Stimulated activated CD8-positive, alpha-beta memory T cell treated with anti-CD3 and anti-CD28 coated beads, Interleukin-15, amount 100 ng/mL, for 4 hours (primary cell): ENCODE results near the gene SORT1.
"Not testable (repeated sequence)": the region's sequence is repeated elsewhere in the genome, so short reads cannot be mapped to it uniquely, and the experiment has no call there.

Experiments used
- DNase-seq, 2 donors: peaks; one replicate each; pipeline ENCODE4 v3.0.0-alpha.2; 2020; ENCODE audit warnings: low read depth in 2 of 2

The SORT1 gene

DNA sequence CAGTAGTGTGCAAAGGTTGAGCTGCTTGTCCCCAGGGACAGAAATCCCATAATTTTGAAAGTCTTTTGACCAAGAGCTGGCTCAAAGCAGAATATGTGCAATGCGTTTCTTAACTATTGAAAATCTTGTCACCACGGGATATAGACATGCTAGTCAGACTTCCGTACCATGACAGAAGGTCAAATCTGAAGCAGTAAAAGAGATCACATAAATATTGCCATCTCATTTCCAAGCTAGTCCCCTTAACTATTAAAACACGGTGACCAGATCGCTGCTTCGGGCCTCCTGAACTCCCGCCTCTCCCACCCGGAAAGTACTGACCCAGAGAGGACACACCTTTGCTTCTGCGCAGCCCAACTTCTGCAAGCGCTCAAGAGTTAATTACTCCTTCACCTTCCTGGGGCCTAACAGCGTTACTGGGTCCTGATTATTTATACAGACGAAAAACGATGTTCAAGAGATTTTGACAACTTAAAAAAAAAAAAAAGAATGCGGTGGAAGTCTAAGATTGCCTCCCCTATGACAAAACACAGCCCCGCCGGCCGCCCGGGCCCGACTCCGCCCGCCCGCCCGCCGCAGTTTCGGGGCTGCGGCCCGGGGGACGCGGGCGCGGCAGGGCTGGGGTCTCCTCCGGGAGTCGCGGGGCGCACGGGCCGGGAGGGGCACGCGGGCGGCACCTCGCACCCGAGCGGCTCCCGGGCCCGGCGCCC lies 692 bp downstream of the SORT1 start:
- no peak for DNase-seq

DNA sequence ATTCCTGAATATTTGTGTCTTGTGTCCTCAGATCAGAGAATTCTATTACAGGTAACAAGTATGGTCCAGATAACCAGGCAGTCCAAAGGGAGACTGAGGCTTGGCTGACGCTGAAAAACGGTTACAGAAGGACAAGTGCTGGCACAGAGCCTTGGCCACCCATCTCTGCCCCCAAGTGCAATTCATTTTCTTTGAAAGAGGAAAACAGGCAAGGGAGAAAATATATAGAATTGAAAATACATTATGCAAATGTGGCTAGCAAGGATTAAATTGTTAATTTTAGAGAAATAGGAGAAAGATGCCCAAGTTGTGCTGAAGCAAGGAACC lies 1.2 kb downstream of the SORT1 start:
- no peak for DNase-seq

DNA sequence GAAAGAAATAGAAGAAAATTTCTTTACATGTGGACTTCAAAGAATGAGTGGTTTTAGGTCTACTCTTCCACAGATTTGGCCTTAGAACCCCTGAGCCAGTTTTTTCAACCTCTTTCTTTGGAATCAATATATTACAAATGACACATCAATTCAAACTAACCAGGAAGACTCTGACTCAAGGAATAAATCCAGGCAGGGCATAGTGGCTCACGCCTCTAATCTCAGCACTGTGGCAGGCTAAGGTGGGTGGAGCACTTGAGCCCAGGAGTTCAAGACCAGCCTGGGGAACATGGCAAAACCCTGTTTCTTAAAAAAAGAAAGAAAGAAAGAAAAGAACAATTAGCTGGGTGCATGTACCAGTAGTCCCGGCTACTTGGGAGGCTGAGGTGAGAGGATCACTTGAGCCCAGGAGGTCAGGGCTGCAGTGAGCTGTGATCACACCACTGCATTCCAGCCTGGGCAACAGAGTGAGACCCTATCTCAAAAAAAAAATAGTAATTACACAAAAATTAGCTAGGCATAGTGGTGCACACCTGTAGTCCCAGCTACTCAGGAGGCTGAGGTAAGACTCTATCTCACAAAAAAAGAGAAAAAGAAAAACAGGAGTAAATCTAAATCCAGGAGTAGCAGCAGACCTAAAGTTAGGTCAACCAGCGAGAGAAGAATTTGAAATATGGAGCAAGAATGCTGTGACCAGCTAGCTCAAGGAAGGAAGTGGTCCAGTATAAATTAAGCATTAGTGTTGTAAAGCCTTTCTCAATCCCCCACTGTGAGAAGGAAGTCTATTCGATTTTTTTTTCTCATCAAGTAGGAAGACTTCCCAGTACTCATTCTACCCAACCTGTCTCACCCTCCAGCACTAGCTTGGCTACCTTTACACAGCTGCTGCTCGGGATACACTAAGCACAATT lies 1.9 kb downstream of the SORT1 start:
- DNase-seq, result no peak

DNA sequence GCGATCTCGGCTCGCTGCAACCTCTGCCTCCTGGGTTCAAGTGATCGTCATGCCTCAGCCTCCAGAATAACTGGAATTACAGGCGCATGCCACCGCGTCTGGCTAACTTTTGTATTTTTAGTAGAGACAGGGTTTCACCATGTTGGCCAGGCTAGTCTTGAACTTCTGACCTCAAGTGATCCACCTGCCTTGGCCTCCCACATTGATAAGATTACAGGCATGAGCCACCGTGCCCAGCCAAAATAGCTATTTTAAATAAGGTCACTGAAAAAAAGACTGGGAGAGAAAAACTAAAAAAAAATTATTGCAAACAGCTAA lies 2.5 kb downstream of the SORT1 start:
- not testable (repeated sequence) for DNase-seq

DNA sequence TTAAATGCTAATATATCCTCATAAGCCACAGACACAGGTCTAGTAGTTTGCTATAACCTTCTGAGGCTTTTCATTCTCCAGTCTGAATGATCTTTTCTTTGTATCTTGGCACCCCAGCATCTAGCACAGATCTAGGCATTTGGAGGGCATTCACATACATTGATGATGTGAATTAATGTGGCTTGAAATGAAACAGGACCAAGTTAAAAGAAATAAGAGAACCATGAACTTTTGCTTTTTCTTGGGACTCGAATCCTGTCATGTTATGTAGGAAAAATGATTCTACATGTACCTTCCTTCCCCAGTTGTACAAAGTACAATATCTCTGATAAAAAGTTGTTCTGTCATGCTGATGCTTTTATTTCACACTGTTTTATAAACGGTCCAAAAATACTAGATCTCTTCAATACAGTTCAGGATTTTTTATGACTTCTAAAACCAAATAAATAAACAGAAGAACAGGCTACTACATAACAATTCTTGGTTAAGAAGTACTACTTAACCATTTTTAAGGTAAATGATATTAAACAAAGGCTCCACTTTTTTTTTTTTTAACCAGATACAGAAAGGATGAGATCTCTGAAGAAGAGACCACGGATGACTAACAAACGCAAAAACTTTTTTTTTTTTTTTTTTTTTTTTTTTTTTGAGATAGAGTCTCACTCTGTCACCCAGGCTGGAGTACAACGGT lies 3.0 kb downstream of the SORT1 start:
- DNase-seq, result no peak

DNA sequence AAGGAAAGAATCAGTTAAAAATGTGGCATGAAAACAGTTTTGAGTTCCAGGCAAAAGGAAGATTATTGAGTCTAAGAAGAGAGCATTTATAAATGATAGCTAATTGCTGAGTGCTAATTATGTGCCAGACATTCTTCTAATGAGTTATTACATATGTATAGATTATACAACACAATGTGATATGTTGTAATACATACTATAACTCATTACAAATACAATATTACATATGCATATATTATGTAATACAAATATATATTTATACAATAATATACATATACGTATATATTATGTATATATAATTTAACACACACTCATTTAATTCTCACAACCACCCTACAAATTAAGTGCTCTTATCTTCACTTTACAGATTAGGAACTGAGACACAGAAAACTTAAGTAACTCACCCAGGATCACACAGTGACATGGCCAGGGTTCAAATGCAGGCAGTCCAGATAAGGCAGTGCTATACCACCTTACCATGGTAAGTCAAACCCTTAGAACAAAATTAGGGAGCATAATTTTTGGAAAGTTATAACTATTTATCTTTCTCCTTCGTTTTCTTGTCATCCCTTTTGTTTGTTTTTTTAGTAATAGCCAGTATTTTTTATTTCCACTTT lies 4.0 kb downstream of the SORT1 start:
- no peak for DNase-seq

DNA sequence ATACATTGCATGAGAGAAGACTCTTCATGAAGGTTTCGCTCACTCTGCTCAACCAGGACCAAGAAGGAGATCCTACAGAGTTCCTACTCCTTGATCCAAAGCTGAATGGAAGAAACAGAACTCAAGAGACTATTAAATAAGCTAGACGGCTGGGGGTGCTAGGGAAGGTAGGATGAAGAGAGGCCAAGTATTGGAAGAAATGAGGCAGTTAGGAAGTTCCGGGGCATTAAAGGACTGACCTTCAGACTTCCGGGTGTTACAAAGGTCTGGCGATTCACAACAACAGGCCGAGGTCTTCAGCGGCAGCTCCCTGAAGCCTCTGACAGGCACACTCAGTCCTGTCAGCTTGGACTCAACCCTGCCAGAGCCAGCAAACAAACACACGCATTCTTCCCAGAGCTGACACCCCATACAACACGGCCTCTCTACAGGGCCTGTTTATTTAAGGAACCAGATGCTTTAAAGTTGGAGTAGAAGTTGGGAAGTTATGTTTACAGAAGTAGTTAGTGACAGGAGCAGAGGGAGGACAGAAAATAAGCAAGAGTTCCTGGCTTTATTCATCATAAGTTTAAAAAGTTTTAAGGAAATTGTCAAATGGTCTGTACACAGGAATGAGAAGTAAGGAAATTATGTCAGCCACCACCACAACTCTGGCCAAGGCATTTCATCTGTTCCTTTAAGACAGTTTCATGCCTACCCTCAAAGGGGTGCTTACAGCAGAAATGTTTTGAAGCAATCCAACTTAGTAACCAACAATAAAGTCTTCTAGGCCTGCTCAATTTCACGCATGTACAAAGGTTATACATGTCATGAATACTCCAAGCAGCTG lies 4.7 kb downstream of the SORT1 start:
- no peak for DNase-seq

DNA sequence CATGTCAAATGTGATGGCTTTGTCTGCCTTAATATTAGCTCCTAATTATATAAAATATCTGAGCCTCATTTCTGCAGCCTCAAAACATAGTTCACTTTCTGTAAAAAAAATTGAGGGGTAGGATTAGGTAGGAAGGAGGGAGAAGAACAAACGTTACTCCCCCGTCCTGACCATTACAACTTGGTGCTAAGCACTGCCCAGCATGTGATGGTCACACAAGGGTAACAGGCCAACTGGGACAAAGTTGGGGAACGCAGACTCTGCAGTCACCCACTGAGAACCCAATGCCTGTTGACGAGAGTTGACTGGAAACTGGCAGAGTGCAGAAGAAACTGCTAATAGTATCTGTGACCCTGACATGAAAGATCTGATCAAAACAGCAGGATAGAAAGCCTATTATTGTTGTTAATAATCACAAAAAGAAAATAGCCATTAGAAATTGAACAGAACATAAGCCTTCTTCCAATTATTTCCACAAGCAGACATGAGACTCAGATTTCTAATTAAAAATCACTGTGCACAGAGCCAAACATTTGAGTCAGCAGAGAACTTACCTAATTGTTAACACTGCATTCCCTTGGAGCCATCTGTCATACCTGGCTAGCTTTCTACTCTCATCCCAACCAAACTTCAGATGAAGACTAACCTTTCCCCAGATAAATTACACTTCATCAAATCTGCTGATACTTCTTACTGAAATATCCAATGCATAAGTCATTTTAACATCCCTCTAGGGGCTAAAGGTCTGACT lies 5.5 kb downstream of the SORT1 start:
- DNase-seq, result no peak

DNA sequence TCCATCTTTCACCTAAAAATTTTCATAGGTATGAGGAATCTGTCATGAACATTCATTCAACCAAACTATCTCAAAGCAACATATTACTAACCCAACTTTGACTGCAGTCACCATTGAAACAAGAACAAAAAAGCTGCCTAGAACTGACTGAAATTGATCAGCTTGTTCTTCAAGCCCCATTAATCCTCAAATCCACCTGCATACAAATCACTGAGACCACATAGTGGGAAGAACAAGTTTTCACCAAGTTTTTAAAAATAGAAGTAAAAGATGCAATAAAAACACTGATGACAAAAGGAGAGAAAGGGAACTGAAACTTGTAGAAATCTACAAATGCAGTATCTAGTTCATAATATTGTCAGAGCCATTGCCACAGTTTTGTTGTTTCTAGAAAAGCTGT lies 6.1 kb downstream of the SORT1 start:
- DNase-seq, result no peak

DNA sequence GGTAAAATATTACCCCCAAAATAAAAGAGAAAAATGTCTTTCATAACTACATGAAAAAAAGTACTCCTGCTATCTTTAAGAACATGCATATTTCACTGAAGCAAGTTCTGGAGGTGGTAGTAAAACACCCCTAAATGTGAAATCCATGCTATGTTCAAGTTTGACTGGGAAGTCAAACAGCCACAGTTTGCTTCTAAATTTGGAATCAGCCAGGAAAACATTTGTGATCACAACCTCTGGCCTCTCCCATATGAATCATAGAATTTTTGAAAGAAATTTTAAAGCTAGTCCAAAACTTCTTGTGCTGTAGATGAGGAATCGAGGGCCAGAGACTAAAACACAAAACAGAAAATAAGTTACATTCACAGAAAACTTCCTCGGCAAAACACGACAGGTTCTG lies 6.6 kb downstream of the SORT1 start:
- DNase-seq, result no peak

DNA sequence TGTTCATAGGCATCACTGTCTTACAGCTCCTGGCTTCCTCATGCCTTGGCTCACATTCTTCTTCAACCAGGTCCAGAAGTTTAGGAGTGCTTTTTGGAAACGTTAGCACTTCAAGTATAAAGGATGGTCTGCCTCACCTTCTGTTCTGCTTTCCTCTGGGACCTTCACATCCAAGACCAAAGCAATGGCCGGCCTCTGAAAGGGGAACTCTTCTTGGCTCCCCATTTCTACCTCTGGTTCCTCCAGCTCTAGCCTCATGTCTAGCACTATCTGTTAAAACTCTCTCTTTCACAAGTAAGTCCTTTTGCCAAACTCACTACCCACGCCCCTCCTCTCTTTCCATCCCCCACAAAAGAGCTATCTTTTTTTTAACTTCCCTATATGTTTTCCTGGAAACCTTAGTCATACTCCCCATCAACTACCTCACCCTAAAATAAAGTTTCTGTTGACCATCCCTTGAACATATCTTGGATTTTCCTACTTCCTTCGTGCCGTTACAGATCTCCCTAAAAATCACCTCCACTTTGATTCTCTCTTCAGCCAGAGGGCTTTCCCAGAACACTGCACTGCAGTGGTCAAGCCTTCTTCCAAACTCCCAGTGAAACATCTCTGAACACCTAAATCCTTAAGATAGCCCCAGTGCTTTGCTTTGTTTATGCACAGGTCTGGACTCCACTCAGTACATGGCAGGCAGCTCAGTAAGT lies 7.9 kb downstream of the SORT1 start:
- DNase-seq, result no peak

DNA sequence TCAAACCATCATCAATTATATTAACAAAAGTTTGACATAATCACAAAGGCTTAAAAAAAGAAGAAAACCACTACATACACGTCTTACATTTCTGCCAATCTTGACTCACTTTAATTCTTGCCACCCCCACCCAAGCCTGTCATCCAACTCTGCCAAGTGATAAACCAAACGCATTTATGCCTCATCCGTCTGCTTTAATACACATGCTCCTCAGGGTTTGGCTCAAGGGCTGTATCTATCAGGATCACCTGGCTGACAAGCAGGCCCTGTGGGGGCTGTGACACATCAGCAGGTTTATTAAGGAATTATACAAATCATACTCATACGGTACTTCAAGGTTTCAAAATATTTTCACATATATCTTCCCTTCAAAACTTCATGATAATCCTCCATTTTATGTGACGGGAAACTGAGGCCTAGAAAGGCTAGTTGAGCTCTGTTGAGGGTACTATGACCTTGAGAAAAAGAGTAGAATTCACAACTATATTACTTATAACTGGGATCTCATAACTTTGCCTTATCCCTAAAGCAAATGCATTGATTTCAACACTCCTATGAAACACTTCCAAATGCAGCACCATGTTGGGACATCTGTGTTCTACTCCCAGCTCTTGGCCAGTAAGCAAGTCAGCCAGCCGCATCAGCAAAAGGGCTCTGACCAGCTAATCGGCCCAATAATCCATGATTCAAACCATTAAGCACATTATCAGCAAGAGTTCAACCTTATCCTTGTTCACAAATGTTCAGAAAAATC lies 8.7 kb downstream of the SORT1 start:
- DNase-seq, result no peak

DNA sequence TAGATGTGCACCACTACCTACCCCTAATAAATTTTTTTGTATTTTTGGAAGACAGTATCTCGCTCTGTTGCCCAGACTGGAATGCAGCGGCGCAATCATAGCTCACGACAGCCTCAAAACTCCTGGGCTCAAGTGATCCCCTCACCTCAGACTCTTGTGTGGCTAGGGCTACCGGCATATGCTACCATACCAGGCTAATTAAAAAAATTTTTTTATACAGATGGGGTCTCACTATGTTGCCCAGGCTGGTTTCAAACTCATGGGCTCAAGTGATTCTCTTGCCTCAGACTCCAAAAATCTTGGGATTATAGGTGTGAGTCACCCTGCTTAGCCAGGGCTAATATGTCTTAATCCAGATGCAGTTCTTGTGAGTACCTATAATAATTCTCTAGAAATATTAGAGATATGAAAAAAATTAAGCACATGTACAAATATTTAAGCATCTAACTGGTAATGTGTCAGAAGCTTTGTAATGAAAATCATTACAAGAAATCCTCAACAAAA lies 9.5 kb downstream of the SORT1 start:
- DNase-seq, result no peak

DNA sequence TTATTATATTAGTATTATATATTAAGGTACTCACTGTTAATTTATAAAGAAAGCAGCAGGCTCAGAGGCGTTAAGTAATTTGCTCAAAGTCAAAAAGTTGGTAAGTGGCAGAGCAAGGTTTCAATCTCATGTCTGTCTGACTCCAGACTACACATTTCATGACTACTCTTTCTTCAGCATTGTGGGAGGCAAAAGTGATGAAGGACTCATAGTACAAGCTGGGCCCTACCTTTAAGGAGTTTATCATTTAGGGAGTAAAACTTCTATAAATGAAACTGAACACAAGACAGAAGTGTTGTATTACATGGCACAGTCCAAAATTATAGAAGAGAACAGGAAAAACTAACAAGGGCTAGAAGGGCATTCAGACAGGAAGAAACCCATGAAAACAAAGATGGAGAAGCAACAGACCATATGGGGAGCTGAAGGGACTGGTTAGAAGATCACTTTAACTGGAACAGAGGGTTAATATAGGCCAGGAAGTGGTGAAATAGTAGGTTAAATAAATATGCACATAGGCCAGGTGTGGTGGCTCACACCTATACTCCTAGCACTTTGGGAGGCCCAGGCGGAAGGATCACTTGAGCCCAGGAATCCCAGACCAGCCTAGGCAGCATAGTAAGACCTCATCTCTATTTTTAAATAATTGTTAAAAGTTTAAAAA lies 11.5 kb downstream of the SORT1 start:
- no peak for DNase-seq

DNA sequence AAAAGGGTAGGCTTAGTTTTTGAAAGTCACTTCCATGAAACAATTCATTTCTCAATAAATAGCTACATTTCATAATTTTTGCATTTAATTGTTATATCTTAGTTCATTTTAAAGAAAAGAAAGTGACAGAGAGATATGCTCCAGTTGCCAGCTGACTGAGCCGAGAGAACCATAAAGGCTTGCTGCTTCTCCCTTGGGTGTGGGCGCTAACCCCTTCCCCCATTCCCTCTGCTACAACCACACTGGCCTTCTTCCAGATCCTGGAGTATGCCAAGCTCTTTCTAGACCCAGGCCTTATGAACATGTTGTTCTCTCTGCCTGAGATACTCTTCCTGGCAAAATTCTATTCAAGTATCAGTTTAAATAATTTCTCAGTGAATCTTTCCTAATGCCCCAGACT lies 12.3 kb downstream of the SORT1 start:
- DNase-seq, result no peak

DNA sequence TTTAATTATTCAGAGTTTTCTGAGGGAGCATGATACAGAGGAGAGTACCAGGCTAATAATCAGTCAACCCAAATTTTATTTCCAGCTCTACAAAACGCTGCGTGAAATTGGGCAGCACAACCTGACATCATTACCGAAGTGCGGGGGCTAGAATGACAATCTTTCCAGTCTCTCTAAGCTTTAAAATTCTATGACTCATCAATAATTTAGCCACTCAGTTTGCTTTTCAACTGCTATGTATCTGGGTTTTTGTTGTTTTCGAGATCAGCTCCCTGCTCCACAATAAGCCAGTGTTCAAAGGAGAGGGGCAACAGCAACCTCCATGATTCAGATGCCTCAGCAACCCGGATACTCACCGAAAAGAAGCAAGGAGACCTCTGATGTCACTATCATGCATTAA lies 13.9 kb downstream of the SORT1 start:
- no peak for DNase-seq

DNA sequence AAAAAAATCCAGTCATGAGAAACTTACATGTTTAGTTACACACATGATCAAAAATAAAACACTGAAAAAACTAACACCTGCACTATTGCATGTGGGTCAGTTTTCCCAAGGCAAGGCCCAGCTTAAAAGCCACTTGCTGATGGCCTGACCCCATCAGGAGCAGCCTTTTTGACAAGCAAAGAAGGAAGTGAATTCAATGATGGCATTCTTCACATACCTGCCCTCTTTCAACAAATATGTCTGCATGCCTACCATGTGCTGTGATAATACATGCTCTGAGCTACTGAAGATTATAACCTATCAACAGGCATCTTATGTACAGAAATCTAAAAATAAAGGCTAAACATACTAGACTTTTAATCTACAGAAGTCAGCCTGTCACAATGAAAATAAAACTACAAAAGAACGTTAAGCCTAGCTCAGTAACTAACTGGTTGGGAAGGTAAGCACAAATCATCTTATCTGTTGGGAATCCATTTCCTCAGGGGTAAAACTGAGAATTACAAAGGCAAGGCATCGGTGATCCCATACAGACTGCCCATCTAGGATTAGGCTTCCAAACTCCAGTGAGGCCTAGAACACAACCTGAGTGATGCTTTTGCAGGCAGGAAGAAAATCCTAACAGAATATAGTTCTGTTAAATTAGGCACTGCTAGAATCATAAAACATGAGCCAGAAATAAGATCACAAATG lies 14.5 kb downstream of the SORT1 start:
- no peak for DNase-seq

DNA sequence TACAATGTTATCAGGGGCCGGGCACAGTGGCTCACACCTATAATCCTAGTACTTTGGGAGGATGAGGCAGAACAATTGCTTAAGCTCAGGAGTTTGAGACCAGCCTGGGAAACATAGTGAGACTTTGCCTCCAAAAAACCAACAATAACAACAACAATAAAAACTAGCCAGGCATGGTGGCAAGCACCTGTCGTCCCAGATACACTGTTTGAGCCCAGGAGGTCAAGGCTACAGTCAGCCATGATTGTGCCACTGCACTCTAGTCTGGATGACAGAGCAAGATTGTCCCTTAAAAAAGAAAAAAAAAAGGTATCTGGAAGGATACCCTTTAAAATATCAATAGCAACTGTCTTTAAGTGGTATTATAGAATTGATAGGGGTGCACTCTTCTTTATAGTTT lies 16.1 kb downstream of the SORT1 start:
- no peak for DNase-seq
